Gastroesophageal sphincter (tissue), 4 donors: ENCODE data around the gene CCDC33. TPM values are rescaled to one million over a fixed set of nuclear protein-coding genes. Genes with fewer than 3 reads are reported as not detected.

Source experiments
- ATAC-seq: fragments of 150-250 bp; one replicate; pipeline ENCODE4 v1.9.1; 2016; ENCODE audit warnings: mild to moderate bottlenecking, moderate library complexity
- H3K27ac ChIP-seq, 4 donors: fragments of 200-600 bp; sonication (generic) in 3 of 4; 1 replicate in 3 of 4; 2 replicates in 1 of 4; pipeline ENCODE4 v1.5.1; 2016 to 2019
- H3K27me3 ChIP-seq: fragments of 200-600 bp; sonication (generic); one replicate; pipeline ENCODE4 v1.5.1; 2019
- H3K36me3 ChIP-seq, 2 donors: fragments of 200-600 bp; sonication (generic); one replicate each; pipeline ENCODE4 v1.5.1; 2019; ENCODE audit warnings: control low read depth in 1 of 2
- H3K4me1 ChIP-seq, 3 donors: fragments of 200-600 bp; sonication (generic); 1 replicate in 2 of 3; 2 replicates in 1 of 3; pipeline ENCODE4 v1.5.1; 2016 to 2019; ENCODE audit warnings: control low read depth in 2 of 3
- H3K4me3 ChIP-seq, 2 donors: fragments of 200-600 bp; sonication (generic); one replicate each; pipeline ENCODE4 v1.5.1; 2019; ENCODE audit warnings: mild to moderate bottlenecking in 1 of 2, moderate library complexity in 1 of 2
- H3K9me3 ChIP-seq, 3 donors: fragments of 200-600 bp; sonication (generic); one replicate each; pipeline ENCODE4 v1.5.1; 2017 to 2019; ENCODE audit warnings: control low read depth in 2 of 3
- CTCF ChIP-seq, 4 experiments: fragments of 200-600 bp in 2 of 4; fragments of 450-650 bp in 2 of 4; sonication (generic) in 1 of 4; IDR thresholded peaks; one replicate each; pipeline ENCODE4 v1.5.1; 2017 to 2019; ENCODE audit warnings: antibody characterized with exemption in 4 of 4, mild to moderate bottlenecking in 2 of 4, moderate library complexity in 2 of 4
- EP300 ChIP-seq: sonication (generic); formaldehyde crosslinking; IDR thresholded peaks from one replicate; pipeline ENCODE4 v1.6.1; 2017; ENCODE audit warnings: antibody characterized with exemption, mild to moderate bottlenecking
- POLR2A ChIP-seq, 2 donors: fragments of 450-650 bp; IDR thresholded peaks; one replicate each; pipeline ENCODE4 v1.6.1; 2017; ENCODE audit warnings: antibody characterized with exemption in 2 of 2, mild to moderate bottlenecking in 2 of 2, moderate library complexity in 1 of 2
- POLR2AphosphoS5 ChIP-seq: sonication (generic); formaldehyde crosslinking; IDR thresholded peaks from one replicate; pipeline ENCODE4 v1.6.1; 2017; ENCODE audit warnings: antibody characterized with exemption
- WGBS, 2 donors: methylation state at CpG; one replicate each; pipeline ENCODE4 v1.1.5; 2018; ENCODE audit warnings: low coverage in 1 of 2; 5-methylcytosine and 5-hydroxymethylcytosine counted together
- total RNA-seq, 4 donors: library from RNA; depleted of rRNA; stranded (reverse); fragments of >200 nt; gene quantifications; one replicate each; pipeline ENCODE4 v1.1.0, GENCODE V29; 2016

The CCDC33 gene
- total RNA-seq, 4 donors from 2014 or later = not detected

GRCh38 chr15:74302821-74303359, 66.8 kb downstream of the CCDC33 start:
- Histone ChIP-seq H3K4me1 (no peaks in the 10 kb centered on the region), H3K36me3 (no peaks in the 10 kb centered on the region), H3K4me3 (no peak overlapping the region), H3K9me3 (no peaks in the 10 kb centered on the region), H3K27me3 (peaks cover 91% of the 10 kb centered on the region), H3K27ac (no peak overlapping the region)
- ATAC-seq = no peak
- no peak for TF ChIP-seq POLR2AphosphoS5
- TF ChIP-seq EP300 = no peak
- peak in 3 of 4 experiments; percentile 45 to 71 (median 60) for TF ChIP-seq CTCF (IDR thresholded peaks at IDR 0.05)
- 40% methylated on average over 2 of the region's 7 CpGs; no CpG with 5 or more reads in 1 of the 2 donors for WGBS, 2 donors

- H3K27me3 ChIP-seq = peaks cover 97% of the 10 kb centered on the region
- WGBS, 2 donors = 41 to 44% methylated on average over 4 to 5 of the region's 6 CpGs
- no peak for ATAC-seq
- H3K9me3 ChIP-seq = no peaks in the 10 kb centered on the region
- no peaks in the 10 kb centered on the region for H3K4me1 ChIP-seq
- TF ChIP-seq CTCF (IDR thresholded peaks at IDR 0.05) (no peak), POLR2A (IDR thresholded peaks at IDR 0.05) (no peak), POLR2AphosphoS5 (no peak), EP300 (no peak)
- H3K4me3 ChIP-seq = no peak overlapping the region
- no peak overlapping the region for H3K27ac ChIP-seq
- no peaks in the 10 kb centered on the region for H3K36me3 ChIP-seq
Measured at GRCh38 chr15:74303741-74304309, 67.7 kb downstream of the CCDC33 start.

GRCh38 chr15:74304431-74304830, 68.3 kb downstream of the CCDC33 start:
- Histone ChIP-seq H3K36me3 (no peaks in the 10 kb centered on the region), H3K9me3 (no peaks in the 10 kb centered on the region), H3K4me3 (no peak overlapping the region), H3K4me1 (no peaks in the 10 kb centered on the region), H3K27ac (no peak overlapping the region), H3K27me3 (peaks cover 97% of the 10 kb centered on the region)
- WGBS, 2 donors = 20 to 53% methylated on average over 6 to 7 of the region's 12 CpGs
- ATAC-seq = no peak
- TF ChIP-seq CTCF (IDR thresholded peaks at IDR 0.05) (no peak), EP300 (no peak), POLR2AphosphoS5 (no peak), POLR2A (IDR thresholded peaks at IDR 0.05) (no peak)

GRCh38 chr15:74305687-74306086, 69.6 kb downstream of the CCDC33 start:
- WGBS, 2 donors = 80 to 83% methylated on average over 3 to 5 of the region's 7 CpGs
- Histone ChIP-seq H3K27me3 (peaks cover 95% of the 10 kb centered on the region), H3K4me3 (no peak overlapping the region), H3K9me3 (no peaks in the 10 kb centered on the region), H3K4me1 (no peaks in the 10 kb centered on the region), H3K27ac (no peak overlapping the region), H3K36me3 (no peaks in the 10 kb centered on the region)
- no peak for ATAC-seq
- TF ChIP-seq POLR2A (IDR thresholded peaks at IDR 0.05) (no peak), CTCF (IDR thresholded peaks at IDR 0.05) (no peak), POLR2AphosphoS5 (no peak), EP300 (no peak)

GRCh38 chr15:74306781-74307217, 70.7 kb downstream of the CCDC33 start:
- Histone ChIP-seq H3K4me1 (no peaks in the 10 kb centered on the region), H3K4me3 (no peak overlapping the region), H3K27me3 (peaks cover 84% of the 10 kb centered on the region), H3K27ac (no peak overlapping the region), H3K36me3 (no peaks in the 10 kb centered on the region), H3K9me3 (no peaks in the 10 kb centered on the region)
- no peak for ATAC-seq
- WGBS, 2 donors = 50 to 72% methylated on average over 4 to 8 of the region's 10 CpGs
- no peak for TF ChIP-seq POLR2A (IDR thresholded peaks at IDR 0.05)
- no peak for TF ChIP-seq POLR2AphosphoS5
- no peak for TF ChIP-seq CTCF (IDR thresholded peaks at IDR 0.05)
